ENCODE measurements around the gene TBC1D8.

- no peak for TF ChIP-seq ATF3 (IDR thresholded peaks at IDR 0.05)
- no peak for TF ChIP-seq ATF3 (CRISPR knock-in tag; conservative IDR thresholded peaks at IDR 0.05)
- TF ChIP-seq ZFP91 (CRISPR knock-in tag; IDR thresholded peaks at IDR 0.05) = no peak
- no peak for TF ChIP-seq STAT5B (CRISPR knock-in tag; IDR thresholded peaks at IDR 0.05)
- TF ChIP-seq ZNF24 (IDR thresholded peaks at IDR 0.05) = no peak
These were observed 45.5 kb downstream of the TBC1D8 start for GRCh38 chr2:101105654-101106053.

Data from K562 (cell line).